ENCODE results near the gene MGAT3.
"Not testable (repeated sequence)": the region's sequence is repeated elsewhere in the genome, so short reads cannot be mapped to it uniquely, and the experiment has no call there.

Gene MGAT3

DNA sequence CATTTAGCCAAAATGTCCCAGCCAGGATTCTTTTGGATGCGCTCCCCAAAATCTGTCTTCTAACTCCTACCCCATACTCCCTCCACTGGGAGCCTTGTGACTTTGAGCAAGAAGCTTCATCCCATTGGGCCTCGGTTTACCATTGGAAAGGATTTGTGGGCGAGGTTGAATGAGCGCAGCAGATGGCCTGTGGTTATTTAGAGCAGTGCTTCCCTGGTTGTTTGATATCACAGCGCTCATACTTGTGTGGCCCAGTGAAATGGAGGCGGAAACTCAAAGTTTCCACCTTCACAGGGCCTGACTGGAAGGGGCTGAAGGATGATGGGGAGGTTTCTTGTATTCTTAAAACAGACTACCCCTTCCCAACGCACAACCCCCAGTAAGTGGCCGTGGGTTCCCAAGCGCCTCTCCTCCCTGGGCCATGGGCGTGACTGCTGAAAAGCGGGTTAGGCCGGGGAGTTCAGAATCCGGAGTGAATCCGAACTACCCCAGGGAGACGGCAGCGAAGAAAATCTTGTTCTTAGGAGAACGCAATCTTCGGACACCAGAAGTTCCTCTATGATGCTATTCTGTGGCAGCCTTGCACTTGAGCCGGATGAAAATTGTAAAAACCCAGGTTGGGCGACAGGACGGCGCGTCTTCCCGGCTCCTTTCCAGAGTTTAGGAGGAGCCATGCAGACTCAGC is 62.3 kb downstream of the MGAT3 start:
- peak; percentile 24 for DNase-seq

- DNase-seq, result peak; percentile 98
These were observed 62.9 kb downstream of the MGAT3 start for GRCh38 chr22:39519681-39520225.

GRCh38 chr22:39520226-39521105 is 63.7 kb downstream of the MGAT3 start, which contains the start of gene ATF4:
TSS of gene ATF4 (plus strand) at chr22:39520562. CDS start at chr22:39521446, 884 bp downstream.
- peak; percentile 87 for DNase-seq

DNA sequence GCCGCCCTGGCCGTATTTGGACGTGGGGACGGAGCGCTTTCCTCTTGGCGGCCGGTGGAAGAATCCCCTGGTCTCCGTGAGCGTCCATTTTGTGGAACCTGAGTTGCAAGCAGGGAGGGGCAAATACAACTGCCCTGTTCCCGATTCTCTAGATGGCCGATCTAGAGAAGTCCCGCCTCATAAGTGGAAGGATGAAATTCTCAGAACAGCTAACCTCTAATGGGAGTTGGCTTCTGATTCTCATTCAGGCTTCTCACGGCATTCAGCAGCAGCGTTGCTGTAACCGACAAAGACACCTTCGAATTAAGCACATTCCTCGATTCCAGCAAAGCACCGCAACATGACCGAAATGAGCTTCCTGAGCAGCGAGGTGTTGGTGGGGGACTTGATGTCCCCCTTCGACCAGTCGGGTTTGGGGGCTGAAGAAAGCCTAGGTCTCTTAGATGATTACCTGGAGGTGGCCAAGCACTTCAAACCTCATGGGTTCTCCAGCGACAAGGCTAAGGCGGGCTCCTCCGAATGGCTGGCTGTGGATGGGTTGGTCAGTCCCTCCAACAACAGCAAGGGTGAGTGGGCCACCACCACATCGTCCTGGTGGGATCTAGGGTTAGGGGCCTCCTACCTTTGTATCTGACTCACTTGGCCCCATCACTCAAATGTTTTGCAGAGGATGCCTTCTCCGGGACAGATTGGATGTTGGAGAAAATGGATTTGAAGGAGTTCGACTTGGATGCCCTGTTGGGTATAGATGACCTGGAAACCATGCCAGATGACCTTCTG is 64.5 kb downstream of the MGAT3 start:
- DNase-seq, result not testable (repeated sequence)

GRCh38 chr22:39522091-39522490 is 65.3 kb downstream of the MGAT3 start:
- not testable (repeated sequence) for DNase-seq

GRCh38 chr22:39522567-39523300 is 65.9 kb downstream of the MGAT3 start:
- peak; percentile 43 for DNase-seq

DNA sequence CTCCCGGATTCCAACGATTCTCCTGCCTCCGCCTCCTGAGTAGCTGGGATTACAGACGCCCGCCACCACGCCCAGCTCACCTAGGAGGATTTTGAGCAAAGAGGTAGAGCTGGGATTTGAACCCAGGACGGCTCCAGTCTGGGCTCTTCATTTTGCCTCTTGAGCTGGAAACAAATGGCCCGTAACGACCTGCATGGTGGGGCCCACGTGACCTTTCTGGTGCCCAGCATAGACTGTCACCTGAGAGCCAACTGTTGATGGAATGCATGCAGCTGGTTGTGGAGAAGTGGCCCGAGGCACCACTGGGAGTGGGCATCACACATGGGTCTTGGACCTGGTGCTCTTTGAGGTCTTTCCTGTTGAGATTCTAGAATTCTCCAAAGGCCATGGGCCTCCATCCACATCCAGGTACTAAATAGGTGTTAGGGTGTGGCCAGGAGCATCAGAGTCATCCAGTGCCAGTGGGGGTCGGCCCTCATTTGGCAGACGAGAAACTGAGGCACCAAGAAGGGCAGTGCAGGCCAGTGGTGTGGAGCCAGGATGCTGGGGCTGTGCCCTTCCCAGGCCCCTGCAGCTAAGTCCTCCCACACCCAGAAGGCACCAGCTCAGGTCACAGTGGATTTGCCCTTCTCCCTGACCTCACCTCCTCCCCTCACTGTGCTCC is 67.4 kb downstream of the MGAT3 start:
- DNase-seq, result no peak

DNA sequence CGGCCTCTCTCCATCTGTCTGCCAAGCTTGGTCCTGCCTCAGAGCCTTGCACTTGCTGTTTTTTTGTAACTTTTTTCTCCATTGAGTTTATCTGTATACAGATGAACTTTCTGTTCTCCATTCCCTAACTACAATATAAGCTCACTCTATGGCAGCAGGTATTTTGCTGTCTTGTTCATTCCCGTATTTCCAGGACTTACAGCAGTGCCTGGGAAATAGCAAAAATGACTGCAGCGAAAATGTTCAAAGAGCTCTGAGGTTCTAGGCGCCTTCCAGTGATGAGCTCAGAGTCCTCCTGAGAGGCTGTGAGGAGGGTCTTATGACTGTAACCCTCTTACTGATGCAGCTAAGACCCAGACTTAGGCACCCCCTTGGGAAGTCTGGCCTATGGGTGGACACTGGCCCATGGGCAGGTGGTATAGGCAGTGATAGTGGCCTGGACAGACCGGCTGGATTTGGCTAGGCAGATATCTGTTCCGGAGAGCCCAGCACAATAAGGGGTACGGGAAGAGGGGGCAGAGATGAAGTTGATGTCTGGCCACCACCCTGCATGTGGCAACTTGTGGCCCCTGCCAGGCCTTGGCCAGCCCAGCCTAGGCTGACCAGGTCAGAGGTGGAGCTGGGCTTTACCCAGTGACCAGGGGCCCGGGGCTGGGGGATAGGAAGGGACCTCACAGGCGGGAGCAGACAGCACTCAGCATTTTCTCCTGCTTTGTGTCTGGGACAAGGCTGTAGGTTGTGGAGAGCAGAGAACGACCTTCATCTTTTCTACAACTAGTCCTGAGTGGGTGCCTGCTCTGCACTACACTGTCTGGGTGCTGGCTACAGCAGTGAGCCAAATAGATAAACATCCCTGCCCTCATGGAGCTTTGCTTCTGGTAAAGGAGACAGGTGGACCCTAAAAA is 68.2 kb downstream of the MGAT3 start:
- DNase-seq, result no peak

DNA sequence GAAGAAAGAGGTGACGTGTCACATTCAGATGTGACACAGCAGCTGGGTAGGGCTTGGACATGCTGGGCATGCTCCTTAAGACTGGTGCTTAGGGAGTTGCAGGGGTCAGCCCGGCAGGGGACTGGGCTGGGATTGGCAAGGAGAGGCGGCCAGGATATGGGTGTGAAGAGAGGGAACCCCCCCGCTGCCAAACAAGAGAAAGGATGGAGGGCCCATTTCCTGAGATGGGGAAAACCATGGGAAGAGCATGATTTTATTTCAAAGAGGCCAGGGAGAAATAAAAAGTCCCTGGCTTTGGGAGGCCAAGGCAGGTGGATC is 68.8 kb downstream of the MGAT3 start:
- no peak for DNase-seq

GRCh38 chr22:39526736-39527171 is 69.9 kb downstream of the MGAT3 start:
- DNase-seq, result no peak

- peak; percentile 35 for DNase-seq
These were observed 70.7 kb downstream of the MGAT3 start for GRCh38 chr22:39527481-39527961.

GRCh38 chr22:39528080-39528661 is 71.4 kb downstream of the MGAT3 start:
- peak; percentile 83 for DNase-seq

- DNase-seq, result peak; percentile 94
These were observed 72.1 kb downstream of the MGAT3 start for GRCh38 chr22:39528681-39529486.

- DNase-seq, result no peak
These were observed 72.7 kb downstream of the MGAT3 start for GRCh38 chr22:39529487-39529851.

DNA sequence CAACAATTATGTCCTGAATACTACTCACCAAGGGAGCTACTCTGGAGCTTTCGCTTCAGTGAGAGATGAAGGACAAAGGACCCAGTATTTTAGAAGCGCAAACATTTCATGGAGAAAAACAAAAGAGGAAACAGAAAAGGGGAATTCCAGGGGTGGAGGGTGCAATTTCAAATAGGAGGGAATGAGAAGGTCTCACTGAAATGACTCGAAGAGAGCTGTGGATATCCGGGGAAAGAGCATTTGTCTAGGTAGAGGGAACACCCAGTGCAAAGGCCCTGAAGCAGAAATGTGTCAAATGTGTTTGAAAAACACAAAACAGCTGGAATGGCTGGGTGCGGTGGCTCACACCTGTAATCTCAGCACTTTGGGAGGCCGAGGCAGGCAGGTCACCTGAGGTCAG is 73.3 kb downstream of the MGAT3 start:
- DNase-seq, result no peak

DNA sequence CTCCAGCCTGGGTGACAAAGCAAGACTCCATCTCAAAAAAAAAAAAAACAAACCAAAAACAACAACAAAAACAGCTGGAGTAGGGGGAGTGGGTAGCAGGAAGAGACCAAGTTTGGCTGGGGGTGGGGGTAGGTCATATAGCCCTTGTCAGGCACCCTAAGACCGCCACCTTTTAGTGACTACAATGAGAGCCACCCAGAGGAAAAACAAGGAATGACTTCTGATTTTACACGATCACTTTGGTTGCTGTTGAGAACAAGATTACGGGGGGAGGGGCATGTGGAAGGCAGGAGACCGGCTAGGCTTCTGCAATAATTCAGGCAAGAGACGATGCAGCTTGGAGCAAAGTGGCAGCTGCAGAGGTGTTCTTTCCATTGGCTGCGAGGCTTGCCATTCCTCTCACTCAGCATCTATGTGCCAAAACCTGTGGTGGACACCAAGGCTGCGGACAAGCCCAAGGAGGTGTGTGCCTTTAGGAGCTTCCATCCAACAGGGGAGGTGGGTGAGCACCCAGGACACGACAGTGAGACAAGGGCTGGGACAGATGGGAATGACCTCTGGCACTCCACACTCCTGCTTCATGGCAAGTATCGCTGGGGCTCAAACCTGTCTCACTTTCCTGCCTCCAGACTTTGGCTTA is 74.0 kb downstream of the MGAT3 start:
- DNase-seq, result no peak

DNA sequence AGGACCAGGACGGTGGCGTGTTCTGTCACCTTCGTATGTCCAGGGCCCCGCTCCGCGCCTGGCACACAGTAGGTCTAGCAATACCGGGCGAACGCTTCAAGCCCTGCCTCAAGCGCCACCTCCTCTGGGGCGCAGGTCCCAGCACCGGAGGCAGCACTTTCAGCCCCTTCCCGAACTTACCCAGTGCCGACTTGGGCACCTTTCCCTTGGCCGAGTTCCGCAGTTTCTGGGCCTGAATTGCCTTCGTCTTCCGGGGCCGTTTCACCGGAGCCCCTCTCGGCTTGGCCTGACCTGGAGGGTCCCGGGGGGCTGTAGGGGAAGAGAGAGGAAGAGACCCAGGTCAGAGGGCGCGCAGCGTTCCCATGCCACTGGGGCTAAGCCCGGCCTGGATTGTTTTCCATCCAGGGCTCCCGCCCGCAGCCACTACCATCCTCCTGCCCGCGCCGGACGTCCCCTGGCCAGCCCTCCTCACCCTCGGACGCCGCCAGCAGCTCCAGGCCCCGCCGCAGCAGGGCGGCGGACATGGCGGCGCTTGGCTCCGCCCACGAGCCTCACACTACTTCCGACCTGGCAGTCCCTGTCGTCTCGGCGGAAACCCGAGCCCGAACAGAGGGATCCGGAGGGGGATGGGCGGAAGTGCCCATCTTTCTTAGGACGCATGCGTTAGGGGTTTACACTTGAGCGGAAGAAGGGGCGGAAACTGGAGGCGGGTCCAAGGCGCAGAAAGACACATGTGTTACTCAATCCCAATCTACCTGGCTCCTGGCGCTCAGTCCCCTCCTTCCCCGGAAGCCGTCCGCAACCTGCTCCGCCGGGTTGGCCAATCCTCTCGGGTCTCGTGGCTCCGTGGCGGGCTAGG is 75.6 kb downstream of the MGAT3 start, which contains the start of gene RPS19BP1:
Gene RPS19BP1 (minus strand): TSS at position 534 of the 859 bp plus-strand sequence. CDS start 10 bp downstream, at position 524.
- peak; percentile 100 for DNase-seq

DNA sequence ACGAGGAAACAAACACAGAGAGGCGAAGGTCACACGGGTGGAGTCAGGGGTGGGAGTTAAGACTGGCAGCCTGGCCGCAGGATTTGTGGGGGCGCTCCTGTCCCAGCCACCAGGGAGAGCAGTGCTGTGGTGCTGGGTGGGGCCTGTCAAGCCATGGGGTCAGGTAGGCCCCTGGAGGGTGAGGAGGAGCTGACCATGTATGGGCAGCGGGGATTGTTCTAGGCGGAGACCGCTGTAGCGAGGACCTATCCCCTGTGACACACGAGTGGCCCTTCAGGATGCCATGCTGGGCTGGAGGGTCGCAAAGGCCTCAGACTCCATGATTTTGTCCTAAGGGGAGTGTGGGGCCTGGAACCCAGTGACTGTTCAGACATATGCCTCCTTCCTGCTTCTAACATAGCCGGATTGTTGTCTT is 77.3 kb downstream of the MGAT3 start:
- DNase-seq, result no peak
